Hepatocyte (in vitro differentiated cells): ENCODE measurements around the gene PPP5C.

Experiments used
- EZH2 ChIP-seq: fragments of 200-600 bp; sonication (generic); IDR thresholded peaks from 2 replicates; pipeline ENCODE4 v1.6.1; 2016; ENCODE audit warnings: antibody characterized with exemption, mild to moderate bottlenecking, borderline replicate concordance
- EZH2phosphoT487 ChIP-seq: fragments of 200-600 bp; sonication (generic); IDR thresholded peaks from one replicate; pipeline ENCODE4 v1.6.1; 2018; ENCODE audit warnings: antibody characterized with exemption, mild to moderate bottlenecking, low read depth, moderate library complexity; ENCODE audit not compliant: unreplicated experiment, severe bottlenecking
- TF ChIP-seq, protein P1 (sequence below): fragments of 200-600 bp; sonication (generic); IDR thresholded peaks from 2 replicates; pipeline ENCODE4 v1.5.1; 2016; ENCODE audit warnings: antibody characterized with exemption, mild to moderate bottlenecking; ENCODE audit not compliant: poor library complexity

- TF ChIP-seq EZH2phosphoT487, result no peak
- TF ChIP-seq, protein P1, sequence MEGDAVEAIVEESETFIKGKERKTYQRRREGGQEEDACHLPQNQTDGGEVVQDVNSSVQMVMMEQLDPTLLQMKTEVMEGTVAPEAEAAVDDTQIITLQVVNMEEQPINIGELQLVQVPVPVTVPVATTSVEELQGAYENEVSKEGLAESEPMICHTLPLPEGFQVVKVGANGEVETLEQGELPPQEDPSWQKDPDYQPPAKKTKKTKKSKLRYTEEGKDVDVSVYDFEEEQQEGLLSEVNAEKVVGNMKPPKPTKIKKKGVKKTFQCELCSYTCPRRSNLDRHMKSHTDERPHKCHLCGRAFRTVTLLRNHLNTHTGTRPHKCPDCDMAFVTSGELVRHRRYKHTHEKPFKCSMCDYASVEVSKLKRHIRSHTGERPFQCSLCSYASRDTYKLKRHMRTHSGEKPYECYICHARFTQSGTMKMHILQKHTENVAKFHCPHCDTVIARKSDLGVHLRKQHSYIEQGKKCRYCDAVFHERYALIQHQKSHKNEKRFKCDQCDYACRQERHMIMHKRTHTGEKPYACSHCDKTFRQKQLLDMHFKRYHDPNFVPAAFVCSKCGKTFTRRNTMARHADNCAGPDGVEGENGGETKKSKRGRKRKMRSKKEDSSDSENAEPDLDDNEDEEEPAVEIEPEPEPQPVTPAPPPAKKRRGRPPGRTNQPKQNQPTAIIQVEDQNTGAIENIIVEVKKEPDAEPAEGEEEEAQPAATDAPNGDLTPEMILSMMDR, result no peak
- no peak for TF ChIP-seq EZH2
These were observed 21.2 kb downstream of the PPP5C start for GRCh38 chr19:46368116-46368515.
